NK-92 (cell line): ENCODE results near the gene IQGAP1.
"Not testable (repeated sequence)": the region's sequence is repeated elsewhere in the genome, so short reads cannot be mapped to it uniquely, and the experiment has no call there.

Experiments
- DNase-seq: peaks from one replicate; lab custom pipeline; 2025; ENCODE audit not compliant: unreplicated experiment; lab: John Stamatoyannopoulos, UW

The IQGAP1 gene

DNA sequence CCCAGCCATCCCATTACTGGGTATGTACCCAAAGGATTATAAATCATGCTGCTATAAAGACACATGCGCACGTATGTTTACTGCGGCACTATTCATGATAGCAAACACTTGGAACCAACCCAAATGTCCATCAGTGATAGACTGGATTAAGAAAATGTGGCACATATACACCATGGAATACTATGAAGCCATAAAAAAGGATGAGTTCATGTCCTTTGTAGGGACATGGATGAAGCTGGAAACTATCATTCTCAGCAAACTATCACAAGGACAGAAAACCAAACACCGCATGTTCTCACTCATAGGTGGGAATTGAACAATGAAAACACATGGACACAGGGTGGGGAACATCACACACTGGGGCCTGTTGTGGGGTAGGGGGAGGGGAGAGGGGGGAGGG, 22.3 kb downstream of the IQGAP1 start:
- DNase-seq = not testable (repeated sequence)

GRCh38 chr15:90411176-90411575, 23.1 kb downstream of the IQGAP1 start:
- DNase-seq = no peak

GRCh38 chr15:90412356-90413194, 24.5 kb downstream of the IQGAP1 start:
- DNase-seq = no peak

- DNase-seq = no peak
Measured at GRCh38 chr15:90413411-90414379, 25.7 kb downstream of the IQGAP1 start.

GRCh38 chr15:90414408-90415028, 26.5 kb downstream of the IQGAP1 start:
- no peak for DNase-seq

DNA sequence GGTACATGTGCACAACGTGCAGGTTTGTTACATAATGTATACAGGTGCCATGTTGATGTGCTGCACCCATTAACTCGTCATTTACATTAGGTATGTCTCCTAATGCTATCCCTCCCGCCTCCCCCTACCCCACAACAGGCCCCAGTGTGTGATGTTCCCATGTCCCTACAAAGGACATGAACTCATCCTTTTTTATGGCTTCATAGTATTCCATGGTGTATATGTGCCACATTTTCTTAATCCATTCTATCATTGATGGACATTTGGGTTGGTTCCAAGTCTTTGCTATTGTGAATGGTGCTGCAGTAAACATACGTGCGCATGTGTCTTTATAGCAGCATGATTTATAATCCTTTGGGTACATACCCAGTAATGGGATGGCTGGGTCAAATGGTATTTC, 28.0 kb downstream of the IQGAP1 start:
- DNase-seq = not testable (repeated sequence)

- DNase-seq = no peak
Measured at GRCh38 chr15:90418627-90419026, 30.6 kb downstream of the IQGAP1 start.

GRCh38 chr15:90419206-90419605, 31.2 kb downstream of the IQGAP1 start:
- no peak for DNase-seq

GRCh38 chr15:90419738-90420406, 31.8 kb downstream of the IQGAP1 start:
- DNase-seq = no peak

DNA sequence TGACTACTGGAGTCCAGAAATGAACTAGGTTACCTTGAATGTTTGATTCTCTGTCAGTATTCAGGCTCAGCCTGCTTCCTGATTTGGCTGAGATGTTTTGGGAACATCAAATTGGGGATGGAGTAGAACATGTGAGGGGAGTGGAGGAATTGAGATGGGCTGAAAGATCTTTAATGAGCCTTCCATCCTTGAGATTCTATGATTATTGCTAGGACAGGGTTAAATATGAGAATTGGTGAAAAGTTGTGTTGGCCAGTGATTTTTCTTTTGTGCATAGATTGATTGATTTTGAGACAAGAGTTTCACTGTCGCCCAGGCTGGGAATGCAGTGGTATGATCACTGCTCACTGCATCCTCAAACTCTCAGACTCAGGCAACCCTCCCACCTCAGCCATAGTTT, 32.4 kb downstream of the IQGAP1 start:
- no peak for DNase-seq

GRCh38 chr15:90421527-90421926, 33.5 kb downstream of the IQGAP1 start:
- DNase-seq = no peak

DNA sequence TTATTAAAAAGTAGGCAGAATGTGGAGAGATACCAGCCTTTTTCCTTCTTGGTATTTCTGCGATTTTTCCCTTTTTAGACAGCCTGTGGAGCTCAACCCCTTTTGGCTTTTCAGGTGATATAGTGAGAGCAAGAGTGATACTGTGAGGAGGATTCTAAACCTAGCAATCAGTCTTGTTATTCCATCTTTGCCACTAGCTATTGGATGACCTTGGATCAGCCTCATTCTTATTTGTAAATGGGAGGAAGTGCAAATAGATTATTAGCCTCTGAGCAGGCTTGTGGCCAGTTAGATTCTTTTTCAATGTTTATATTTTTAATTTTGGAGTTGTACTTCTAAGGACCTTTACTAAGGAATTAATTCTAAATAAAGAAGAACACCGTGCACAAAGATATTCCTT, 34.0 kb downstream of the IQGAP1 start:
- no peak for DNase-seq

GRCh38 chr15:90422936-90423335, 34.9 kb downstream of the IQGAP1 start:
- no peak for DNase-seq

DNA sequence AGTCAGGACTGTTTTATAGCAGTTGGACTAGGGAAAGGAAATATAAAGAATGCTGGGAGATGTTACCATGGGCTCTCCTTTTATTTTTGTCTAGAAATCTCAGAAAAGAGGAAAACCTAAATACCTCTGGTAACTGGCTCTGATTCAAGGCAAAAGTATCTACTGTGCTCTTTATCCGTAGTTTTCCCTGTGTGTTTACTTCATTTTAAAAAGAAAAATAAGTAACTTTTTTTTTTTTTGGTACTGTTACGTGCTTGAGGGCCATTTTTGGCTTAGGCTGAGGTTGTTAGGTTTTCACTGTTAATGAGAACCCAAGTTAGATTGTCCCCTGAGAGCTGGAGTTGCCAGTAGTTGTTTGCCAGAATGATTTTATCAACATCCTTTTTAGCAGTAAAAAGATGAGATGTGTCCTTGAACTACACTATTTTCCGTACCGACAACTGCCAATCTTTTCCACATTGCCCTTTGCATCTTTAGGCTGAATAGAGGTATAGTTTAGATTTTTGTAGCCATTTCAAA, 35.8 kb downstream of the IQGAP1 start:
- DNase-seq = no peak

- no peak for DNase-seq
Measured at GRCh38 chr15:90425726-90426346, 37.8 kb downstream of the IQGAP1 start.

GRCh38 chr15:90427185-90427584, 39.1 kb downstream of the IQGAP1 start:
- DNase-seq = no peak

- no peak for DNase-seq
Measured at GRCh38 chr15:90432253-90432652, 44.2 kb downstream of the IQGAP1 start.

DNA sequence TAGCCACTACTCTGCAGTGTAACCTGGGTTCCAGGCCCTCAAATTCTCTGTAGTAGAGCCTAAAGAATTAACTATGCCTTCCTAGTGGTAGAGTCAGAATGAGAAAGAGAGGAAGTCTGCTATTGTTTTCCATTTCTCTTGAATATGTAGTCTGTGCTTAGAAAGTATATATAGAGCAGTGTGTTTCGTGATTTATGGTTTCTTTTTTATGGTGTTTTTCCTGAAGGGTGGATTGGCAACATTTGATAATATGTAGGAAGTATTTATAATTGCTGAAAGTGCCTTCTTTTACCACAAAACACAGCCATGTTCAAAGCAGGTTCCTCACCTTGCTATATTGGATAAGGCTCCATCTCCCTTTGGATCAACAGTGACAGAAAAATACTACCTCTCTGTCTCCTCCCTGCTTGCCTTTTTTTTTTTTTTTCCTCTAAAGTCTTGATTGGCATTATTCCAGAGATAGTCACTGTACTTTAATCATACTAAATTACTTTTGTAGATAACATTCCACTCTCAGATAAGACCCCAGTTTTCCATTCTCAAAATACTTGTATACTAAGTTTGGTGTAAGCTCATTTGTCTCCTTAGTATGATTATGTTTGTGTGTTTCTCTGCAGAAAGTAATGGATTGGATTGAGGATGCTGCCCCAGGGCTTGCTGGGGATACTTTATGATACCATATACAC, 47.8 kb downstream of the IQGAP1 start:
- DNase-seq = no peak

DNA sequence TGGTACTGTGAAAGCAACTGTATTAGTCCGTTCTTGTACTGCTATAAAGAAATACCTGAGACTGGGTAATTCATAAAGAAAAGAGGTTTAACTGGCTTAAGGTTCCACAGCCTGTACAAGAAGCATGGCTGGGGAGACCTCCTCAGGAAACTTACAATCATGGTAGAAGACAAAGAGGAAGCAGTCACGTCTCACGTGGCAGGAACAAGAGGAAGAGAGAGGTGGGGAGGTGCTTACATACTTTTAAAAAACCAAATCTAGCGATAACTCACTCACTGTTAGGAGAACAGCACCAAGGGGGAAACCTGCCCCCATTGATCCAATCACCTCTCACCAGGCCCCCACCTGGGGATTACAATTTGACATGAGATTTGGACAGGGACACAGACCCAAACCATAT, 48.9 kb downstream of the IQGAP1 start:
- no peak for DNase-seq

- no peak for DNase-seq
Measured at GRCh38 chr15:90437516-90437915, 49.5 kb downstream of the IQGAP1 start.
